ENCODE measurements around the gene GPX4.

GPX4 gene

DNA sequence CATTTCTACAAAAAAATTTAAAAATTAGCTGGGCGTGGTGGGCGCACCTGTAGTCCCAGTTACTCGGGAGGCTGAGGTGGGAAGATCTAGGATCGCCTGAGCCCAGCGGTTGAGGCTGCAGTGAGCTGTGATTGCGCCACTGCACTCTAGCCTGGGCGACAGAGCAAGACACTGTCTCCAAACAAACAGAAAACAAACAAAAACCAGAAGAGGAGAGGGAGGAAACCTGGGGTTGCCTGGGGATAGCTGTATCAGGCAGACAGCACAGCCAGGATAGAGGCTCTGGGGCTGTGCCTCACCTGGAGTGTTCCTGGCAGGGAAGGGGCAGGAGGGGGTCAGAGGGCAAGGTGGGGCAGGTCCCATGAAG is 6.0 kb upstream of the GPX4 start:
- Mint-ChIP-seq H3K9me3 (no peaks in the 10 kb centered on the region), H3K4me3 (peak overlapping the region in 1 of 3 experiments; percentile 49), H3K4me1 (peaks cover 29% of the 10 kb centered on the region), H3K27ac (peak overlapping the region; percentile 36 to 86 (median 70)), H3K36me3 (ENCODE audit: low read depth) (no peaks in the 10 kb centered on the region), H3K27me3 (ENCODE audit: low read depth) (peaks cover 9% of the 10 kb centered on the region)
- TF ChIP-seq, protein P1, sequence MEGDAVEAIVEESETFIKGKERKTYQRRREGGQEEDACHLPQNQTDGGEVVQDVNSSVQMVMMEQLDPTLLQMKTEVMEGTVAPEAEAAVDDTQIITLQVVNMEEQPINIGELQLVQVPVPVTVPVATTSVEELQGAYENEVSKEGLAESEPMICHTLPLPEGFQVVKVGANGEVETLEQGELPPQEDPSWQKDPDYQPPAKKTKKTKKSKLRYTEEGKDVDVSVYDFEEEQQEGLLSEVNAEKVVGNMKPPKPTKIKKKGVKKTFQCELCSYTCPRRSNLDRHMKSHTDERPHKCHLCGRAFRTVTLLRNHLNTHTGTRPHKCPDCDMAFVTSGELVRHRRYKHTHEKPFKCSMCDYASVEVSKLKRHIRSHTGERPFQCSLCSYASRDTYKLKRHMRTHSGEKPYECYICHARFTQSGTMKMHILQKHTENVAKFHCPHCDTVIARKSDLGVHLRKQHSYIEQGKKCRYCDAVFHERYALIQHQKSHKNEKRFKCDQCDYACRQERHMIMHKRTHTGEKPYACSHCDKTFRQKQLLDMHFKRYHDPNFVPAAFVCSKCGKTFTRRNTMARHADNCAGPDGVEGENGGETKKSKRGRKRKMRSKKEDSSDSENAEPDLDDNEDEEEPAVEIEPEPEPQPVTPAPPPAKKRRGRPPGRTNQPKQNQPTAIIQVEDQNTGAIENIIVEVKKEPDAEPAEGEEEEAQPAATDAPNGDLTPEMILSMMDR (IDR thresholded peaks at IDR 0.05; ENCODE audit: unreplicated experiment in 3 of 3) = no peak

DNA sequence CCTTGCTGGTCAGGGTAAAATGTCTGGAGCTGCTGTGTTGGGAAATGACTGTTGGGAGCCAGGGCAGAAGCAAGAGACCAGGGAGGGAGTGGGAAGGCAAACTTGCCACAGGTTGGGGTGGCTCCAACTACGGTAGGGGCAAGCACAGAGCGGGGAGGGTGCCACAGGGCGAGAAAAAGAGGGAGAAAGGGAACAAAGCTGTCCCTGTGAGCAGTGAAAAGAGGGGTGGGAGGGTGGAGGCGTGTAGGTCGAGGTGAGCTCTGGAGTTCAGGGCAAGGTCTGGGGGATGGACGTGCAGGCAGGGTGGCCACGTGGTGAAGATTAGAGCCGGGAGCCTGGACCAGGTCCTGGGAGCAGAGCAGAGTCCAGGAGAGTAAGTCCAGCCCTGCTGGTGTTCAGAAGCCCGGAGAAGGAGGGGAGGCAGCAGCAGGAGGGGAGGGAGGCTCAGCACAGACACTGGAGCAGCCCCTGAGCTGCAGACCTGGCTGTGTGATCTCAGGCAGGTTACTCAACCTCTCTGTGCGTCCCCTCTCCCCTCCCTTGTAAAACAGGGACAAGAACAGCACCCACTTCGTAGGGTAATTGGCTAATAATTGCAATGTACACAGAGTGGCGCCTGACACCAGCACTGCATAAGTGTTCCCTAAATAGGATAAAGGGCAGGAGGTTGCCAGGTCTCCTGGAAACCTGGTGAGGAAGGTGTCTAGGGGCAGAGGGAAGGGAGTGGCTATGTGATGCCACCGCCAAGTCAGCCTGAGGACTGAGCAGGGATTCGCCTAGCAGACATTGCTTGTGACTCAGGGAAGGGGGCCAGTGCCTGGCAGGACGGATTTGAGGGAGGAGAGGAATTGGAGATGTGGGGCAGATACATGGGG is 5.4 kb upstream of the GPX4 start:
- Mint-ChIP-seq H3K4me3 (peak overlapping the region in 2 of 3 experiments; percentile 2 to 17), H3K4me1 (peaks cover 27% of the 10 kb centered on the region)

DNA sequence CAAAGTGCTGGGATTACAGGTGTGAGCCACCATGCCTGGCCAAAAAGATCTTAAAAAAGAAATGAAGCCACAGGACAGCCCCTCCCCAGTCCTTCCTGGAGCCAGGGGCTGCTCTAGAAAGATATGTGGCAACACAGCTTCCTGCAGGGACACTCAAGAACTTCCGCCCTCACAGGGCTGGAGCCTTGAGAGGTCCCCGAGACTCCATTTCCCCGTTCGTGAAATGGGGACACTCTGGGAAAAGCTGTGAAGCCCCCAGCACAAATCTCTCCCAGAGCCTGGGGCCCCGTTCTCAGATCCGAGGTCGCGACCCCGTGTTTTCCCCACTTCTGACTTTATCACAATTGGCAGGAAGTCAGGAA is 2.5 kb upstream of the GPX4 start:
- TF ChIP-seq, protein P1 (IDR thresholded peaks at IDR 0.05; ENCODE audit: unreplicated experiment in 3 of 3) = no peak
- H3K9me3 Mint-ChIP-seq = no peaks in the 10 kb centered on the region
- H3K4me3 Mint-ChIP-seq = peak overlapping the region in 2 of 3 experiments; percentile 46 to 70

More for the DNA sequence above, 5.4 kb upstream of the GPX4 start:
- no peaks in the 10 kb centered on the region for H3K9me3 Mint-ChIP-seq
- H3K27me3 Mint-ChIP-seq (ENCODE audit: low read depth) = peaks cover 9% of the 10 kb centered on the region
- H3K27ac Mint-ChIP-seq = peak overlapping the region; percentile 36 to 86 (median 70)
- H3K36me3 Mint-ChIP-seq (ENCODE audit: low read depth) = no peaks in the 10 kb centered on the region
- TF ChIP-seq, protein P1 (IDR thresholded peaks at IDR 0.05; ENCODE audit: unreplicated experiment in 3 of 3) = no peak

DNA sequence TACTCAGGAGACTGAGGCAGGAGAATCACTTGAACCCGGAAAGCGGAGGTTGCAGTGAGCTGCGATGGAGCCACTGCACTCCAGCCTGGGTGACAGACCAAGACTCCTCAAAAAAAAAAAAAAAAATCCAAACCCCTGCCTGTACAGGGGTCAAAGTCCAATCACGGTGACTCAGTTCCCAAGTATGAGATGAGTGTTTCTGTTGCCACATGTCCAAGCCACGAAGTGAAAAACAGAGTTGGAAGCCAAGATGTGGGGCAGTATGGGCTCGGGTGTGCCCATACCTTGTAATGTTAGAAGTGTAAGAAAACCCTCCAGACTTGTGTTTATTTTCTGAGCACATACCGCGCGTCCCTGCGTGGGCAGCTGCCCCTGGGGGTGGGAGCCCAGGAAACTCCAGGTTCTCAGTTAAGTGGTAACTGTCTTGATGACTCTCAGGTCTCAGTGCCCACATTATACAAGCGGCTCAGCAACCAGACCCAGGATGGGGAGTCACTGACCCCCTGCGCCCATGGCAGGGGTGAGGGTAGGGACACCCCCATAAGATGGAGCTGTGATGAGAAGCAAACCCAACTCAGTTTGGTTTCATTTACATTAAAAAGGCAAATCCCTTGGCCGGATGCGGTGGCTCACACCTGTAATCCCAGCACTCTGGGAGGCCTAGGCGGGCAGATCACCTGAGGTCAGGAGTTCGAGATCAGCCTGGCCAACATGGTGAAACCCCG is 1.2 kb upstream of the GPX4 start:
- TF ChIP-seq, protein P1 (IDR thresholded peaks at IDR 0.05; ENCODE audit: unreplicated experiment in 3 of 3) = no peak
- Mint-ChIP-seq H3K4me1 (peaks cover 16% of the 10 kb centered on the region), H3K27me3 (ENCODE audit: low read depth) (peaks cover 4% of the 10 kb centered on the region), H3K36me3 (ENCODE audit: low read depth) (no peaks in the 10 kb centered on the region), H3K27ac (peak overlapping the region; percentile 78 to 97 (median 95)), H3K4me3 (peak overlapping the region; percentile 56 to 61 (median 59)), H3K9me3 (no peaks in the 10 kb centered on the region)

More for the DNA sequence above, 2.5 kb upstream of the GPX4 start:
- Mint-ChIP-seq H3K27me3 (ENCODE audit: low read depth) (peaks cover 4% of the 10 kb centered on the region), H3K4me1 (peaks cover 16% of the 10 kb centered on the region), H3K27ac (peak overlapping the region; percentile 95 to 97 (median 96)), H3K36me3 (ENCODE audit: low read depth) (no peaks in the 10 kb centered on the region)

DNA sequence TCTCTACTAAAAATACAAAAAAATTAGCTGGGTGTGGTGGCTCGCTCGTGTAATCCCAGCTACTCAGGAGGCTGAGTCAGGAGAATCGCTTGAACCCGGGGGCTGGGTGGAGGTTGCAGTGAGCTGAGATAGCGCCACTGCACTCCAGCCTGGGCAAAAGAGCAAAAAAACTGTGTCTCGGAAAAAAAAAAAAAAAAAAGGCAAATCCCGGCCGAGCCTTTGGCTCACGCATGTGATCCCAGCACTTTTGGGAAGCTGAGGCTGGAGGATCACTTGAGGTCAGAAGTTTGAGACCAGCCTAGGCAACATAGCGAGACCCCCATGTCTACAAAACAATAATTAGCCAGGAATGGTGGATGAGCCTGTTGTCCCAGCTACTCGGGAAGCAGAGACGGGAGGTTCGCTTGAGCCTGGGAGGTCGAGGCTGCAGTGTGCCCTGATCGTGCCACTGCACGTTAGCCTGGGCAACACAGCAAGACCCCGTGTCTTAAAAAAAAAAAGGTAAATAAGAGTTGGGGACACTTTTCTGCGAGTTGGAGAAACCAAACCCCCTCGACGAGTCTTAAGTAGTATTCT is 574 bp upstream of the GPX4 start:
- peak overlapping the region; percentile 61 to 80 (median 78) for H3K4me3 Mint-ChIP-seq
- H3K36me3 Mint-ChIP-seq (ENCODE audit: low read depth) = no peaks in the 10 kb centered on the region
- TF ChIP-seq, protein P1 (IDR thresholded peaks at IDR 0.05; ENCODE audit: unreplicated experiment in 3 of 3) = no peak
- peaks cover 4% of the 10 kb centered on the region for H3K27me3 Mint-ChIP-seq (ENCODE audit: low read depth)
- H3K27ac Mint-ChIP-seq = peak overlapping the region; percentile 86 to 97 (median 88)
- no peaks in the 10 kb centered on the region for H3K9me3 Mint-ChIP-seq
- peaks cover 16% of the 10 kb centered on the region for H3K4me1 Mint-ChIP-seq
